Measurements from ENCODE around the gene ZNF362. TPM values are rescaled to one million over a fixed set of nuclear protein-coding genes. Genes with fewer than 3 reads are reported as not detected.

Gene ZNF362
- total RNA-seq, 6 experiments from 2014 or later, result 15.3 to 19.6 (median 17.0) TPM

DNA sequence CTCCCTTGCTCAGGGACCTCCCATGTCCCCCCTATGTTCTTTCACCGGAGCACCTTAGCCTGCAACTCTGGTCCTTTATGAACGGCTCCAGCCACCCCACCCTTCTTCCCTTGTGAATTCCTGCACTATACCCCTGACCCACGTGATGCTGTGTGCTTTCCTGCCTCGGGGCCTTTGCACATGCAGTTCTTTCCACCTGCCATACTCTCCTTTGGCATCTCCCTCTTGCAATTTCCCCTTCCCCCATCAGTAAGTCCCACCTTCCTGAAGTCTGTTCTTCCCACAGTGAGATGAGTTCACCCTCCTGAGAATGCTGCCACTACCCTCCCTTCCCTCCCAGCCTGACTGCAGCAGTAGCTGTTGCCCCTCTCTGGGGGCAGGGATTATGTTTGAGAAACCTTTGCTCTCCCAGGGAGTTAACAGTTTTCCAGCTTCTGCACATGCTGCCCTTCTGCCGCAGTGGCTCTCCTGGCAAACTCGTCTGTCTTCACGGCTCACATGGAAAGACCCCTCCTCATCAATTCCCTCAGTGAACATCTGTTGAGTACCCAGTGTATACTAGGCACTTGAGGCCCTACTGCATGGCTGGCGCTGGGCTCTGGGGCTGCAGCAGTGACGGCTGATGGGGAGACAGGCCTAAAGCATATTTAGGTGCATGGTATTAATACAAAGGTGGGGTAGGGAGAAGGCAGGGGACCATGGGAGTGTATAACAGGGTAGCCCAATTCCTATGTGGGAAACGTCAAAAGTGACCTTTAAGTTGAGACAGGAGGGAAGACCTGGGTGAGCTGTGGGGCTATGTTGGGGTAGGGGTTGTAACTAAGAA lies 9.7 kb downstream of the ZNF362 start:
- no peaks in the 10 kb centered on the region; the same call in 1 of the 2 replicates for H3K27me3 Mint-ChIP-seq (ENCODE audit: insufficient read depth)
- H3K27ac Mint-ChIP-seq, result no peak overlapping the region
- peaks cover 21% of the 10 kb centered on the region for H3K4me1 Mint-ChIP-seq (ENCODE audit: low read depth)
- H3K4me3 Mint-ChIP-seq, result no peak overlapping the region
- DNase-seq, result no peak
- no peaks in the 10 kb centered on the region for H3K9me3 Mint-ChIP-seq
- H3K36me3 Mint-ChIP-seq (ENCODE audit: low read depth), result no peaks in the 10 kb centered on the region
- TF ChIP-seq, protein P1, sequence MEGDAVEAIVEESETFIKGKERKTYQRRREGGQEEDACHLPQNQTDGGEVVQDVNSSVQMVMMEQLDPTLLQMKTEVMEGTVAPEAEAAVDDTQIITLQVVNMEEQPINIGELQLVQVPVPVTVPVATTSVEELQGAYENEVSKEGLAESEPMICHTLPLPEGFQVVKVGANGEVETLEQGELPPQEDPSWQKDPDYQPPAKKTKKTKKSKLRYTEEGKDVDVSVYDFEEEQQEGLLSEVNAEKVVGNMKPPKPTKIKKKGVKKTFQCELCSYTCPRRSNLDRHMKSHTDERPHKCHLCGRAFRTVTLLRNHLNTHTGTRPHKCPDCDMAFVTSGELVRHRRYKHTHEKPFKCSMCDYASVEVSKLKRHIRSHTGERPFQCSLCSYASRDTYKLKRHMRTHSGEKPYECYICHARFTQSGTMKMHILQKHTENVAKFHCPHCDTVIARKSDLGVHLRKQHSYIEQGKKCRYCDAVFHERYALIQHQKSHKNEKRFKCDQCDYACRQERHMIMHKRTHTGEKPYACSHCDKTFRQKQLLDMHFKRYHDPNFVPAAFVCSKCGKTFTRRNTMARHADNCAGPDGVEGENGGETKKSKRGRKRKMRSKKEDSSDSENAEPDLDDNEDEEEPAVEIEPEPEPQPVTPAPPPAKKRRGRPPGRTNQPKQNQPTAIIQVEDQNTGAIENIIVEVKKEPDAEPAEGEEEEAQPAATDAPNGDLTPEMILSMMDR (IDR thresholded peaks at IDR 0.05), result no peak

DNA sequence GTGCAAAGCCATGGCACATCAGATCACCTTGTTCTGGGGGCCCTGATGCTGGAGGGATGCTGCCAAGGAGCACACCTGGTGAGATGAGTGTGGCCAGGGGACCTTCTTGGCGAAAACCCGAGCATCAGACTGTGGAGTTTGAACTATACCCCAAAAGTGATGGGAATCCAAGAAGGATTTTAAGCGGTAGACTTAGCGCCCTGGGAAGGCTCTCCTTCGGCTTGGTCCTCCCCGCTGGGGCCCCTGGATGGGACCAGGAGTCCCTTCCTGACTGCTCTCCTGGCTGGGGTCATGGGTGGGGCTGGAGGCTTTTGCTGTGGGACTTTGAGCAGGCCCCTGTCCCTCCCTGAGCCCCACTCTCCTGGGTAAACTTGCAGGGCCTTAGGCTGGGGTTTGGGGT lies 10.5 kb downstream of the ZNF362 start:
- H3K4me1 Mint-ChIP-seq (ENCODE audit: low read depth), result peaks cover 15% of the 10 kb centered on the region
- TF ChIP-seq, protein P1 (IDR thresholded peaks at IDR 0.05), result no peak
- no peaks in the 10 kb centered on the region; the same call in 1 of the 2 replicates for H3K27me3 Mint-ChIP-seq (ENCODE audit: insufficient read depth)
- H3K9me3 Mint-ChIP-seq, result no peaks in the 10 kb centered on the region
- no peaks in the 10 kb centered on the region for H3K36me3 Mint-ChIP-seq (ENCODE audit: low read depth)
- H3K27ac Mint-ChIP-seq, result no peak overlapping the region
- no peak for DNase-seq
- H3K4me3 Mint-ChIP-seq, result no peak overlapping the region

DNA sequence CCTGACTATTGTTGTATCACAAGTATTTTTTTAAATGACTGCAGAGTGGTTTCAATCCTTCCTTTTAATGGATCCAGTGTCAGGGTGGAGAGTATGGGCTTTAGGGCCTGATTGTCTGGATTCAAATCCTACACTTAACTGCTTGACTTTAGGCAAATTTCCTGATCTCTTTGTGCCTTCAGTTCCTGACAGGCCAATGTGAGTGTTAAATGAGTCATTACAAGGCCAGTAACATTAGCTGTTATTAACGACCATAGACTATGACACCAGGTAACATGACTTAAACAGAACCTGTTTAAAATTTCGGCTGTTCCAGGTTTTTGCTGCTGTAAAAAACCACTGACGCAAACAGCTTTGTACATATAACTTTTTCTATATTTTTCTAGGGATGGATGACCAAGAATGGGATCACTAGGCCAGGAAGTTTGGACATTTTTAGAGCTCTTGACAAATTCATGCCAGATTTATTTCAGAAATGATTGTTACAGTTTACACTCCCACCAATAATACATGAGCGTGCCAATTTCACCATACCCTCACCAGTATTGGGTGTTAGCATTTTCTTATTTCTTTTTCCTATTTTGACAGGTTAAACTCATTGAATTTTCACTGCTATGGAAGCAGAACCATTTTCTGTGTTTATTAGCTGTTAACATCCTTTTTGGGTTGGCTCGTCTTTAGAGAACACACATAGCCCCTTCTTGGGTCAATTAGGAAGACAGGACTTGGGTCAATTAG lies 11.3 kb downstream of the ZNF362 start:
- H3K4me1 Mint-ChIP-seq (ENCODE audit: low read depth), result peaks cover 15% of the 10 kb centered on the region
- H3K9me3 Mint-ChIP-seq, result no peaks in the 10 kb centered on the region
- no peaks in the 10 kb centered on the region; the same call in 1 of the 2 replicates for H3K27me3 Mint-ChIP-seq (ENCODE audit: insufficient read depth)
- H3K4me3 Mint-ChIP-seq, result no peak overlapping the region
- no peaks in the 10 kb centered on the region for H3K36me3 Mint-ChIP-seq (ENCODE audit: low read depth)
- no peak for DNase-seq
- TF ChIP-seq, protein P1 (IDR thresholded peaks at IDR 0.05), result no peak
- no peak overlapping the region; the same call in 1 of the 2 replicates for H3K27ac Mint-ChIP-seq

DNA sequence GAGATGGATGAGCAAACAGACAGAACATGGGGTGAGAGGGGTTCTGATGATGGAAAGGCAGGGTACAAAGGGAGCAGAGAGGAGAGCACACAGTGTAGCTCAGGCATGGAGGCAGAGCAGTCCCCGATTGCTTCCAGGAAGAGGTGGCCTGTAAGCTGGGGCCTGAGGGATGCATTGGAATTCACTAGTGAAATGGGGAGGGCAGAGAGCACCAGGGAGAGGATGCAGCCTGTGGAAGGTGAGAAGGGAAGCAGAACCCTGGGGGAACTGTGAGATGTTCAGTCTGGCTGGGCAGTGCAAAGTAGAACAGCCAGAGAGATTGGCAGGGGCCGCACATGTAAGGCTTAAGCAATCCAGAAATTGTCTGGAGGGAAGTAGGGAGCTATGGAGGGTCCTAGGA lies 12.2 kb downstream of the ZNF362 start:
- no peaks in the 10 kb centered on the region for H3K36me3 Mint-ChIP-seq (ENCODE audit: low read depth)
- H3K27ac Mint-ChIP-seq, result no peak overlapping the region
- TF ChIP-seq, protein P1 (IDR thresholded peaks at IDR 0.05), result no peak
- no peaks in the 10 kb centered on the region; the same call in 1 of the 2 replicates for H3K27me3 Mint-ChIP-seq (ENCODE audit: insufficient read depth)
- H3K9me3 Mint-ChIP-seq, result no peaks in the 10 kb centered on the region
- H3K4me3 Mint-ChIP-seq, result no peak overlapping the region
- peaks cover 15% of the 10 kb centered on the region for H3K4me1 Mint-ChIP-seq (ENCODE audit: low read depth)
- no peak for DNase-seq

DNA sequence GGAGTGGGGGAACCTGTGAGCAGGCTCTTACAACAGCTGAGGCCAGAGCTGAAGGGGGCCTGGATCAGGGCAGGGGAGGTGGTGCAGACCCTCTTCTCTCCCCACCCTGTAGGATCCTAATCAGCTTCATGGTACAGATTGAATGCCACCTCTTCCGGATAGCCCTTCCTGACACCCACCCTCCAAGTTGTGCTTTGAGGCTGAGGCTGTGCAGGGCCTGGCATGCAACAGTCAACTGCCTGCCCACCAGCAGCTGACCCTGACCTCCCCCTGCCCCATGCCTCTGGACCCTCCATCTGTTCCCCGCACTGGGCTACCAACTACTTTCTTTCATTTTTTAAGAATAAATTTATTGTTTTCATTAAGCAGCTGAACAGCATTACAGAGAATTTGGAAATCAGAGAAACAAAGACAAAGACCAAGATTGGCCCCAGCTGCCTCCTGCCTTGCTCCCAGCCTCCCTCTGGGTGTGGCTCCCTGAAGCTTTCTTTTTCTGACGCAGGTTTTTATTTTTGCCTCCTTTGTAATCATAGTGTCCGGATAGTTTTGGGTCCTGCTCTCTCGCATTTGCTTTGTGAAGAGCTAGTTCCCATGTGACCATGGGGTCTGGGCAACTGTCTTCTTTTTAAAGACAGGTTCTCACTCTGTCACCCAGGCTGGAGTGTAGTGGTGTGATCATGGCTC lies 12.8 kb downstream of the ZNF362 start:
- Mint-ChIP-seq H3K4me3 (no peak overlapping the region), H3K4me1 (ENCODE audit: low read depth) (peaks cover 15% of the 10 kb centered on the region), H3K27ac (no peak overlapping the region), H3K9me3 (no peaks in the 10 kb centered on the region), H3K27me3 (ENCODE audit: insufficient read depth) (no peaks in the 10 kb centered on the region; the same call in 1 of the 2 replicates), H3K36me3 (ENCODE audit: low read depth) (no peaks in the 10 kb centered on the region)
- no peak for DNase-seq
- TF ChIP-seq, protein P1 (IDR thresholded peaks at IDR 0.05), result no peak
